ENCODE results near the gene KCNQ2. TPM values are rescaled to one million over a fixed set of nuclear protein-coding genes. Genes with fewer than 3 reads are reported as not detected.
A peak's percentile ranks its signal among the peaks of the same experiment; 100 is the strongest.

The KCNQ2 gene
- total RNA-seq, 1 donor: not detected

DNA sequence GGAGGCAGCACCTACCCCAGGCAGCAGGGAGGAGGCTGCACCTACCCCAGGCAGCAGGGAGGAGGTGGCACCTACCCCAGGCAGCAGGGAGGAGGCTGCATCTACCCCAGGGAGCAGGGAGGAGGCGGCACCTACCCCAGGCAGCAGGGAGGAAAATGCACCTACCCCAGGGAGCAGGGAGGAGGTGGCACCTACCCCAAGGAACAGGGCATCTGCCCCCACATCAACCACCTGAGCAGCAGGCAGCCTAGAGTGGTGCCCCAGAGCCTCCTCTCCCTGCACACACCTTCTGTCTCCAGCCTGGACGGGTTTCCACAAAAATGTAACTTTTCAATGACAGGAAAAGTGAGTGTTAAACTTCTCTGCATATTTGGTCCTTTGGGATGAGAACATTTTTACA lies 10.2 kb downstream of the KCNQ2 start:
- TF ChIP-seq, protein P1, sequence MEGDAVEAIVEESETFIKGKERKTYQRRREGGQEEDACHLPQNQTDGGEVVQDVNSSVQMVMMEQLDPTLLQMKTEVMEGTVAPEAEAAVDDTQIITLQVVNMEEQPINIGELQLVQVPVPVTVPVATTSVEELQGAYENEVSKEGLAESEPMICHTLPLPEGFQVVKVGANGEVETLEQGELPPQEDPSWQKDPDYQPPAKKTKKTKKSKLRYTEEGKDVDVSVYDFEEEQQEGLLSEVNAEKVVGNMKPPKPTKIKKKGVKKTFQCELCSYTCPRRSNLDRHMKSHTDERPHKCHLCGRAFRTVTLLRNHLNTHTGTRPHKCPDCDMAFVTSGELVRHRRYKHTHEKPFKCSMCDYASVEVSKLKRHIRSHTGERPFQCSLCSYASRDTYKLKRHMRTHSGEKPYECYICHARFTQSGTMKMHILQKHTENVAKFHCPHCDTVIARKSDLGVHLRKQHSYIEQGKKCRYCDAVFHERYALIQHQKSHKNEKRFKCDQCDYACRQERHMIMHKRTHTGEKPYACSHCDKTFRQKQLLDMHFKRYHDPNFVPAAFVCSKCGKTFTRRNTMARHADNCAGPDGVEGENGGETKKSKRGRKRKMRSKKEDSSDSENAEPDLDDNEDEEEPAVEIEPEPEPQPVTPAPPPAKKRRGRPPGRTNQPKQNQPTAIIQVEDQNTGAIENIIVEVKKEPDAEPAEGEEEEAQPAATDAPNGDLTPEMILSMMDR (IDR thresholded peaks at IDR 0.05; ENCODE audit: insufficient read depth, low read depth, low read length): no peak
- no peak for DNase-seq (ENCODE audit: low read depth)
- H3K4me3 ChIP-seq (ENCODE audit: low read depth, low read length): no peak overlapping the region

DNA sequence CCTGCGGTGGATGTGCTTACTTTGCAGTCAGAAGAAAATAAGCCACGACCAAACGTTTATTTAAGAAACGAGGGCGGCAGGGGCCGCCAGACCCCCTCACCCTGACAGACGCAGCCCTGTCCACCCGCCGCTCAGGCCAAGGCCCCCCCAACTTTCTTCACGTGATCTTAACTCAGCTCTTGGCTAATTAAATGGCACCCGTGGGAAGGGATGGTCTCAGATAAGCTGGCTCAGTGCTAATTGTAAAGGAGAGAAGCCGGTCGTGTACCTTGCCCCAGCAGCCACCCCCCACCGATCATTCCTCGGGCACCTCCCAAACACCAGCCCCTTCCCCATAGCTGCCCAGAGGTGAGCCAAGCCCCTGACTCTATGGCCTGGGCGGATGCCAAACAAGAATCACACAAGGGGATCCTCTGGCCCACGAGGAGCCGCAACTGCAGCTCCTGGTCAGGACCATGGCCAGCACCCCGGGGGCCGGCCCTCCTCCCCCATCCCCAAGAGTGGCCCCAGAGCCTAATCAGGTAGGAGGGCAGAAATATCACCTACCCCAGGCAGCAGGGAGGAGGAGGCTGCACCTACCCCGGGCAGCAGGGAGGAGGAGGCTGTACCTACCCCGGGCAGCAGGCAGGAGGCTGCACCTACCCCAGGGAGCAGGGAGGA lies 11.2 kb downstream of the KCNQ2 start:
- DNase-seq (ENCODE audit: low read depth): no peak
- no peak overlapping the region for H3K4me3 ChIP-seq (ENCODE audit: low read depth, low read length)
- TF ChIP-seq, protein P1 (IDR thresholded peaks at IDR 0.05; ENCODE audit: insufficient read depth, low read depth, low read length): no peak

DNA sequence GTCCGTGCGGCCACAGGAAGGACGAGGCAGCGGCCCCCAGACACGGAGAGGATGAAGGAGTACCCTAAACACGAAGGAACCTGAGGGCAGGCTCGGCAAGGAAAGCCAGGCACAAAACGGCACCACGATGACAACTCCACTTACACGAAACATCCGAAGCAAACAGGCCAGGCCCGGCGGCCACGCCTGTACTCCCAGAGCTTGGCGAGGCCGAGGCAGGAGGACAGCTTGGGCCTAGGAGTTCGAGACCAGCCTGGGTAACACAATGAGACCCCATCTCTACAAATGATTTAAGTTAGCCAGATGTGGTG lies 13.4 kb downstream of the KCNQ2 start:
- DNase-seq (ENCODE audit: low read depth): no peak
- TF ChIP-seq, protein P1 (IDR thresholded peaks at IDR 0.05; ENCODE audit: insufficient read depth, low read depth, low read length): no peak
- no peak overlapping the region for H3K4me3 ChIP-seq (ENCODE audit: low read depth, low read length)

DNA sequence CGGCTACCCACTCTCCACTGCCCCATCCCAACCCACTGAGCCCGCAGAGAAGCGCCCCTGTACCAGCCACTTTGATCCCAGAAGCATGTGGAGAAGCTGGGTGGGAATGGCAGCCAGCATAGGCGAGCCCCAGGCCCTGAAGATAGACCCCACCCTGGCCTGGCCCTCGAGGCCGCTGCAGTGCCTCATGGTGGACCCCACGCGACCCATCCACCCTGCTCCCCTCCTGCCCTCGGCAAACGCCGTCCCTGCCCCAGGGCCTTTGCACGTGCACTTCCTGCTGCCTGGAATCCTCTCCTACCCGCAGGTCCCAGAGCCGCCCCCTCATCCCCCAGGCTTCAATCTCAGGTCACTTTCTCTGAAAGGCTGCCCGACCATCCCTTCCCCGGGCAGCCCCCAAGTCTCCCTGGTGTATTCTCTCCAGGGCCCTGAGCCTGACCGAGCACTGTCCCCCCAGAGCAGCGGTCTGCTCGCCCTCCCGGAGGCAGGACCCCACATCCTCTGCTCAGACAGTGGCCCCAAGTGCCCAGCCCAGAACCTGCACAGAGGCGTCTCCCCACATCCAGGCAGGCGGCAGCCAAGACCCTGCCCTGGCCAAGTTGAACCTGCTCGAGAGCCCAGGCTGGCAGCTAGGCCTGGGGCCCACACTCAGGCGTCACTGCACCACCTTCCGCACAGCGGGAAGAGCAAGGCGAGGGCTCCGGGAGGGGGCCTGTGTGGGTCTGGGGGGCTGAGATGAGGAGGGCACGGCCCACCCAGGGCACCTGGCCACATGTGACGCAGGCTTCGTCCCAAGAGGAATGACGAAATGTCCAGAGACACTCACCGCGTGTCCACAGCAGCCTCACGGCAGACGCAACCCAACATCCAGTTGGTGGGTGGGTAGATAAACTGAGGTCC lies 14.0 kb downstream of the KCNQ2 start:
- H3K4me3 ChIP-seq (ENCODE audit: low read depth, low read length): no peak overlapping the region
- no peak for DNase-seq (ENCODE audit: low read depth)
- TF ChIP-seq, protein P1 (IDR thresholded peaks at IDR 0.05; ENCODE audit: insufficient read depth, low read depth, low read length): no peak

DNA sequence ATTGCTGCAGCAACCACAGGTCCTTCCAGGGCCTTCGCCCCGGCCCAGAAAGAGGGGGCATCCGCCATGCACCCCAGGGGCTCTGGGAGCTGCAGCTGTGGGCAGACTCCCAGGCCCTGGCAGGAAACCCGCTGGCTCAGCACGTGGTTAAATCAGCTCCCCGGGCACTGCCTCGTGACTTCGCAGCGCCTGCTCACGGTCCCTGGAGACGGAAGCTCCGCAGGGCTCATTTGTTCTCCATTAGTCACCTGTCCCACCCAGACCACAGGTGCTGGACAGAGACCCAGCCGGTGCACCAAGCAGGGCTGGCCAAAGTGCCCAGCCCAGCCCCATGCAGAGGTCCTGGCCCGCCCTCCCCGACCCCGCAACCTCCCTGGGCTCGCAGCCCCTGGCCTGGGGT lies 14.7 kb downstream of the KCNQ2 start:
- DNase-seq (ENCODE audit: low read depth): no peak
- no peak overlapping the region for H3K4me3 ChIP-seq (ENCODE audit: low read depth, low read length)
- TF ChIP-seq, protein P1 (IDR thresholded peaks at IDR 0.05; ENCODE audit: insufficient read depth, low read depth, low read length): no peak

DNA sequence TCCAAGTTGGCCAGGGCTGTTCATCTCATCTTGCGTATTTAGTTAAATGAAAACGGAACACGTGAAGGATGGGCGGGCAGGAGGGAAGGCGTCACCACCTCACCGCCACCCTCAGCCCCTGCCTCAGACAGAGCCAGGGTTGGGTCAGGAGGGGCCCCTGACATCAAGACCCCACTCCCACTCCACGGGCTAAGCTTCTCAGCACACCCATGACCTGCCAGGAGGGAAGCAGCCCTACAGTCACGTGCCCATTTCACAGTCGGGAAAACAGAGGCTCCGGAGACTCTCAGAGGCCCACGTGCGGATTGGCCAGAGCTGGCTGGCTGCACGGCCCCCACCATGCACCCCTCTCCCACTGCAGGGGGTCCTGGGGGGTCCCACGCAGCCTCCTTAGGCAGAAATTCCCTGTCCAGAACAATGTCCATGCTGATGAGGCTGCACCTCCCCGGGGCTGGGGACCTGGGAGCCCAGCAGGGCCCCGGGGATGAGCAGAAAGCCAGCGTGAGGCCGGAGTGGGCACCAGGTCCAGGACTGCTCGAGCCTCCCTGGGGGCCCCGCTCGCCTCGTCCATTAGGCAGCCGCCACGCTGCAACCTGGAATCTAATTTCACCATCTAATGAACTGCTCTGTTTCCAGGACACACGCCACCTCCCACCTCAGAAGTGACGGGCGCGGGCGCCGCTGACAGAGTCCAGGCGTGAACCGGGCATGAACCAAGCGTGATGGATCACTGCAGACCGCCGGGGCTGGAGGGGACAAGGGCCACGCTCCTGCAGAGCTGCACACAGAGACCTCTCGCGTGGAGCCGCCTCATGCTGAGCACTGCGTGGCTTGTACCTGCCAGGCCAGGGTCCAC lies 15.8 kb downstream of the KCNQ2 start:
- TF ChIP-seq, protein P1 (IDR thresholded peaks at IDR 0.05; ENCODE audit: insufficient read depth, low read depth, low read length): no peak
- H3K4me3 ChIP-seq (ENCODE audit: low read depth, low read length): no peak overlapping the region
- DNase-seq (ENCODE audit: low read depth): peak; percentile 18
